T-helper 17 cell (primary cell): Measurements from ENCODE around the gene CIB4. TPM values are rescaled to one million over a fixed set of nuclear protein-coding genes. Genes with fewer than 3 reads are reported as not detected.

Experiments used
- ATAC-seq: fragments of 150-1000 bp; cut with Tn5 transposase; 2 replicates; pipeline ENCODE4 v1.10.0; 2021; ENCODE audit warnings: mild to moderate bottlenecking, moderate library complexity
- DNase-seq, 3 donors: peaks; one replicate each; pipeline versions ENCODE4 v3.0.0 to v3.0.0-alpha.2; 2020 to 2021
- H3K9me3 ChIP-seq: one replicate; pipeline ENCODE4 v1.7.0; 2013; ENCODE audit warnings: low read length, mild to moderate bottlenecking; ENCODE audit not compliant: control insufficient read depth, poor library complexity, severe bottlenecking
- H3K27ac Mint-ChIP-seq: one replicate; pipeline ENCODE4 v1.8.0; 2022; ENCODE audit warnings: mild to moderate bottlenecking, moderate library complexity, mixed read lengths
- H3K27me3 Mint-ChIP-seq: one replicate; pipeline ENCODE4 v1.8.0; 2022; ENCODE audit warnings: mixed read lengths
- H3K36me3 Mint-ChIP-seq: one replicate; pipeline ENCODE4 v1.8.0; 2022; ENCODE audit warnings: low read depth, mixed read lengths
- H3K4me1 Mint-ChIP-seq: one replicate; pipeline ENCODE4 v1.8.0; 2022; ENCODE audit warnings: mild to moderate bottlenecking, mixed read lengths
- H3K4me3 Mint-ChIP-seq: one replicate; pipeline ENCODE4 v1.8.0; 2022; ENCODE audit warnings: mild to moderate bottlenecking, moderate library complexity, mixed read lengths
- total RNA-seq, 4 donors: library from RNA in 2 of 4; stranded (reverse) in 2 of 4; gene quantifications; one replicate each; pipeline ENCODE4 v1.2.3 and lab custom pipeline; 2022 to 2026

CIB4 gene
- total RNA-seq, 2 donors from 2014 or later = not detected

GRCh38 chr2:26620031-26620605, 21.0 kb downstream of the CIB4 start:
- H3K36me3 Mint-ChIP-seq = no peaks in the 10 kb centered on the region
- no peak overlapping the region for H3K27ac Mint-ChIP-seq

GRCh38 chr2:26619521-26619951, 21.6 kb downstream of the CIB4 start:
- no peaks in the 10 kb centered on the region for H3K36me3 Mint-ChIP-seq
- H3K27ac Mint-ChIP-seq = no peak overlapping the region
- H3K4me3 Mint-ChIP-seq = no peak overlapping the region
- ATAC-seq (no peak), DNase-seq (no peak)
- peaks cover 3% of the 10 kb centered on the region for H3K4me1 Mint-ChIP-seq
- peaks cover 29% of the 10 kb centered on the region for H3K27me3 Mint-ChIP-seq
- H3K9me3 ChIP-seq = no peaks in the 10 kb centered on the region

More at GRCh38 chr2:26620031-26620605, 21.0 kb downstream of the CIB4 start:
- Mint-ChIP-seq H3K27me3 (peaks cover 29% of the 10 kb centered on the region), H3K4me1 (peaks cover 3% of the 10 kb centered on the region), H3K4me3 (no peak overlapping the region)
- DNase-seq = no peak
- ATAC-seq = no peak
- no peaks in the 10 kb centered on the region for H3K9me3 ChIP-seq

GRCh38 chr2:26619096-26619495, 22.1 kb downstream of the CIB4 start:
- no peaks in the 10 kb centered on the region for H3K9me3 ChIP-seq
- H3K4me3 Mint-ChIP-seq = no peak overlapping the region
- H3K4me1 Mint-ChIP-seq = peaks cover 3% of the 10 kb centered on the region
- no peak for DNase-seq
- no peak for ATAC-seq
- H3K27me3 Mint-ChIP-seq = peaks cover 29% of the 10 kb centered on the region
- H3K36me3 Mint-ChIP-seq = no peaks in the 10 kb centered on the region
- no peak overlapping the region for H3K27ac Mint-ChIP-seq

- Mint-ChIP-seq H3K36me3 (no peaks in the 10 kb centered on the region), H3K27me3 (peaks cover 33% of the 10 kb centered on the region), H3K4me1 (peaks cover 3% of the 10 kb centered on the region), H3K4me3 (no peak overlapping the region), H3K27ac (no peak overlapping the region)
- DNase-seq (no peak), ATAC-seq (no peak)
- H3K9me3 ChIP-seq = no peaks in the 10 kb centered on the region
These were observed 22.6 kb downstream of the CIB4 start for GRCh38 chr2:26618611-26619010.

- ATAC-seq (no peak), DNase-seq (no peak)
- H3K27me3 Mint-ChIP-seq = peaks cover 36% of the 10 kb centered on the region
- H3K27ac Mint-ChIP-seq = no peak overlapping the region
- H3K4me1 Mint-ChIP-seq = peaks cover 3% of the 10 kb centered on the region
- no peak overlapping the region for H3K4me3 Mint-ChIP-seq
- no peaks in the 10 kb centered on the region for H3K9me3 ChIP-seq
- no peaks in the 10 kb centered on the region for H3K36me3 Mint-ChIP-seq
These were observed 23.5 kb downstream of the CIB4 start for GRCh38 chr2:26617588-26618083.

DNA sequence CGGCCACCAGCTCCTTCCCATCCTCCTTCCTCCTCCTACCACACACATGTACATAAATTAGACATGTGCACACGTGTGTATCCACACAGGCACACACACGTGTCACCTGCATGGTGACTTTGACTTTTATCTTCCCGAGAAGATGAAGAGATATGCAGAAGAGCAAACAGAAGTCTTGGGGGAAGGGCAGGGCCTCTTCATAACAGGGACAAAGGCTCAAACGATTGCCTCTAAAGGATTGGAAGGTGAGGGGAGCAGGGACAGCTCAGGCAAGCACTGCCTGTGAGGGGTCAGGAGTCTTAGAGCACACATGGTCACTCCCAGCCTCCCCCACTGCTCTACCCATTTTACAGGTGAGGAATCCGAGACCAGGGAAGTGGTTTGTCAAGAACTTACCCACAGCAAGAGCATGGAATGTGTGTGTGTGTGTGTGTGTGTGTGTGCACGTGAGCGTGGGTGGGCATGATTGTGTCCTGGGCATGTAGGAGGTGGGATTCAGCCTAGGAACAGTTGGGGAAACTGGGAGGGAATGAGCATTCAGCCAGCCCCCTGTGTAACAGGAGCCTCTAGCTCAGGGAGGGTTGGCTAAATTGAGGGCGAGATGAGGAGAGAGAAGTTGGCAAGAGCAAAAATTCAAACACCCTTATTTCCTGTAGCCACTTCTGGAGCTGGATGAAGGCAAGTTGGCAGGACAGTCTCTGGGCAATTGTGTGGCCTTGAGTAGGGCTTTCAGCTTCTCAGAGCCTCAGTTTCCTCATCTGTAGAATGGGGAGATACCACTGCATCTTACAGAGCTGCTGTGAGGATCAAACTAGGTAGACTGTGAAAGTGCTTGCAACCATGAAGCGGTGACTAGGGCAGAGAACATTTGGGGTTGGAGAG, 24.2 kb downstream of the CIB4 start:
- ATAC-seq (no peak), DNase-seq (no peak)
- no peaks in the 10 kb centered on the region for H3K9me3 ChIP-seq
- H3K27me3 Mint-ChIP-seq = peaks cover 36% of the 10 kb centered on the region
- peaks cover 3% of the 10 kb centered on the region for H3K4me1 Mint-ChIP-seq
- no peak overlapping the region for H3K4me3 Mint-ChIP-seq
- no peak overlapping the region for H3K27ac Mint-ChIP-seq
- H3K36me3 Mint-ChIP-seq = no peaks in the 10 kb centered on the region

DNA sequence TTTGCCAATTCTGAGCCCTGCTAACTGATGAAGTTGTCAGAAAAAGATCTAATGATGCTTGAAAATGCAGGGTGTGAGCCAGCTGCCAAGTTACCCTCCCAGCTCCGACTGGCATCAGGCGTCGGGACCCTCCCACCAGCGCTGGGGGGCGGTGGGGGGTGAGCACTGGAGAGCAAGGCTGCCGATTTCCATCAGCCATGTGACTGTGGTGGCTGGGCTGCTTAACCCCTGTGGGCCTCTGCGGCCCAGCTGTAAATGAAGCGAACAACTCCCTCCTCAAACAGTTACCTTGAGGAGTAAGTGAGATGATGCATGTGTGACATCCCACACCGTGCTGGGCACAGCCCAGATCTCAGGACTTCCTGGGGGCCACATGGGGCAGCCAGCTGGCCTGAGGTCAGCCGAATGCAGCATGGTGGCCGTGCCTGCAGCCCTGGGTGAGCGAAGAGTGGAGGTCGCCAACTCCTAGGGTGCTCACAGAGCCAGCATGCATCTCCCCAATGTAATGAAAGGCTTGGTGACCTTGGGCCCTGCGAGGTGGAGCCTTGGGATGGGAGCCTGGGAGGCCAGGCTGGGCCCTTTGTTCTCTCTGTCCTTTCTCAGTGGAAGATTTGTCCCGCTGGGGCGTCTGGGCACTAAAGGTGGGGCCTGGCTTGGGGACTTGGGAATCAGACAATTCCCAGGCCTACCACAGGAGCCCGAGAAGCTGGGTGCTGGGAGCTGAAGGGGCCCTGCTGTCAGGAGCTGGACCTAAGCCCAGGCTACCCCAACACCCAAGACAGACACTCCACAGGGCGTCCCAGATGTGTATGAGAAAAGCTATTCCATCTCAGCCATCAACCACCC, 25.1 kb downstream of the CIB4 start:
- H3K4me1 Mint-ChIP-seq = peaks cover 3% of the 10 kb centered on the region
- H3K27me3 Mint-ChIP-seq = peaks cover 37% of the 10 kb centered on the region
- DNase-seq (no peak), ATAC-seq (no peak)
- H3K27ac Mint-ChIP-seq = no peak overlapping the region
- H3K4me3 Mint-ChIP-seq = no peak overlapping the region
- H3K36me3 Mint-ChIP-seq = no peaks in the 10 kb centered on the region
- no peaks in the 10 kb centered on the region for H3K9me3 ChIP-seq

DNA sequence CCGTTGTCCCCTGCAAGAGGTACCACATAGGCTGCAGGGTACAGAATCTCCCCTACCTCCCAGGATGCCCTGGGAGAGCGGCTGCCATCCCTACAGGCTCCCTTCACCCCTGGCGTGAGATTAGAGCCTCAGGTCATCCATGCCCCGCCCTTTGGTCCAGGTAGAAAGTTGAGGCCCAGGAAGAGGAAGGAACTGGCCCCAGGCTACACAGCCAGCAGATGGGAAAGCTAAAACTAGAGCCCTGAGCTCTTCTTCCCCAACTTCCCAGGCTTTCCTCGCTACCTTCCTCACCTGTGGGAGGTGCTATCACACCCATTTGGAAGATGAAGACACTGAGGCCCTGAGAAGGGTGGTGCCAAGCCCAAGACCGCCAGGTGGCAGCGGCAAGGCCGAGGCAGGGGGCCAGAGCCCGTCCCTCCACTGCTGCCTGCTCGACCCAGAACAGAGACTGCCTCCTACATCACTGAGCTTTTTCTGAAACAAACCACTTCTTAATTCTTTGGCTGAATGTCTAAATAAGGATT, 25.8 kb downstream of the CIB4 start:
- ATAC-seq (no peak), DNase-seq (no peak)
- Mint-ChIP-seq H3K36me3 (no peaks in the 10 kb centered on the region), H3K27ac (no peak overlapping the region), H3K4me1 (peaks cover 3% of the 10 kb centered on the region), H3K27me3 (peaks cover 43% of the 10 kb centered on the region), H3K4me3 (no peak overlapping the region)
- no peaks in the 10 kb centered on the region for H3K9me3 ChIP-seq

GRCh38 chr2:26614216-26615138, 26.7 kb downstream of the CIB4 start:
- Mint-ChIP-seq H3K4me3 (no peak overlapping the region), H3K27me3 (peaks cover 48% of the 10 kb centered on the region), H3K27ac (no peak overlapping the region), H3K4me1 (peaks cover 5% of the 10 kb centered on the region), H3K36me3 (no peaks in the 10 kb centered on the region)
- DNase-seq (no peak), ATAC-seq (no peak)
- no peaks in the 10 kb centered on the region for H3K9me3 ChIP-seq

DNA sequence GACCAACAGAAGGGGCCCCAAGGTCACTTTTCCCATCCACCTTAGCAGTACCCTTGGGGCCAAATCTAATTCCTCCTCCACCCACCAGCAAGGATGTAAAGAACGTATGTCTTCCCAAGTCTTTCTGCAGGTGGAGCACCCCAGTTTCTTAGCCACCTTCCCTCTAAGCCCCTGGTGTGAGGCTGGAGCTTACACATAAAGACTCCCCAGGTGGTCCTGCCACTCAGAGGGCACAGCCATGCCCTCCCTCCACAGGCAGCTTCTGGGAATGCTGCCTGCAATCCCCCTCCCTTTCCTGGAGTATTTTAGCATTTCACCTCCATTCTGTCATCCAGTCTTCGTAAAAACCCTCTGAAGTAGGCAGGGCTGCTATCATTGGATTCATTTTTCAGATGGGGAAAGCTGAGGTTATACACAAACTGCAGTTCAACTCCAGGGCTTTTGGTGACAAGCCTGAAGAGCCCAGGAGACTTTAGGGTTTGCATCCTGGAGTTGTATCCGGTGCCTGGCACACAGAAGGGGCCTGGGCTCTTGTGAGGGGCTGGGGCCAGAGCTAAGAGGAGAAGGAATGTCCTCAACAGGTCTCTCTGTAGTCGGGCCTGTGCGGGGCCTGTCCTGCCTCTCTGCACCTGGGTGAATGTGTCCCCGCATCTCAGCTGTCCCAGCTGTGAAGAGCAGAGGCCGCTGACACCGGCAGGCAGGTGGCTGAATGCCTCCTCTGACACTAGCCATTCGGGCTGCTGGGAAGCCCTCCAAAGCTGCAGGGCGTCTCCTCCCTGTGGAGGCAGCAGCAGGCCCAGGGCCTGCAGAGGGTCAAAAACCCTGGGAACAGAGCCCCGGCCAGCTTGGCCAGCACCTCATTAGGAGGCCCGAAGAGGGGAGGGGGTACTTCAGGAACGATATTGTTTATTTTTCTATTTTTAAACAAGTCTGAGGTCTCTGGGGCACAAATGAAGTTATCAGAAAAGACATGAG, 27.6 kb downstream of the CIB4 start:
- no peaks in the 10 kb centered on the region for H3K36me3 Mint-ChIP-seq
- H3K4me3 Mint-ChIP-seq = no peak overlapping the region
- peaks cover 50% of the 10 kb centered on the region for H3K27me3 Mint-ChIP-seq
- no peak overlapping the region for H3K27ac Mint-ChIP-seq
- H3K9me3 ChIP-seq = no peaks in the 10 kb centered on the region
- H3K4me1 Mint-ChIP-seq = peaks cover 6% of the 10 kb centered on the region
- no peak for ATAC-seq
- DNase-seq = no peak

GRCh38 chr2:26612522-26613240, 28.5 kb downstream of the CIB4 start:
- Mint-ChIP-seq H3K4me3 (no peak overlapping the region), H3K27ac (no peak overlapping the region), H3K4me1 (peaks cover 6% of the 10 kb centered on the region), H3K36me3 (no peaks in the 10 kb centered on the region), H3K27me3 (peaks cover 43% of the 10 kb centered on the region)
- DNase-seq (no peak), ATAC-seq (no peak)
- no peaks in the 10 kb centered on the region for H3K9me3 ChIP-seq
